AG08395 (cell line): ENCODE results near the gene PAIP2.
A peak's percentile ranks its signal among the peaks of the same experiment; 100 is the strongest.
"Not testable (repeated sequence)": the region's sequence is repeated elsewhere in the genome, so short reads cannot be mapped to it uniquely, and the experiment has no call there.

Experiments used
- DNase-seq: peaks from one replicate; pipeline ENCODE4 v3.0.0; 2012; ENCODE audit warnings: mixed read lengths, low spot score

The PAIP2 gene

DNA sequence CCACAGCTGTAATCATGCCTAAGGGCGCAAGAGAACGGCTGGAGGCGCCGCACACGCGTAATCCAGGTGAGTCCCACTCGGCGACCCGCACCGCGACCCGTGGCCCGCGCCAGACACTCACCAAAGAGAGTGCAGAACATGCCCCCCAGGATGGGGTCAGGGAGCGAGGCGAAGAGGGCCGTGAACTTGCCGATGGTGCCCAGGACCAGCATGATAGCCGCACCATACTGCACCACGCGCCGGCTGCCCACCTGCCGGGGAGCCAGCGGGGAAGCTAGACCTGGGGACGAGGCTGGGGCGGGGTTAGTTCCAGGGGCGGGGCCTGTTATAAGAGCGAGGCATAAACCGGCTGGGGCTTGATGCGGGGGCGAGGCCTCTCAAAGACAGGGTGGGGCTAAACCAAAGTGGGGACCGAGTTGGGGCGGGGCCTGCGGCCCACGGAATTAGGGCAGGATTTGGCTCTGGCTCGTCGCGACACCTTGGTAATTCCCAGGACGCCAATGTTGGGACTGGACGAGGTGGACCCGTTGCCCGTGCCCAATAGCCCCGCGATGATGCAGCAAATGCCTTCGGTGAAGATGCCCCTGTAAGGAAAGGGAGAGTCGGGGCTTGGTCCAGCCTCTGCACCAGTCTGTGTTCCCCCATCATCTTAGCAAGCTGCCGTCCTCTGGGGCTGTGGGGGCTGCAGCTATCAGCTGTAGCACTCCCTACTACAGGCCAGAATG lies 36.6 kb downstream of the PAIP2 start:
- DNase-seq: no peak

GRCh38 chr5:139378941-139379361 lies 37.3 kb downstream of the PAIP2 start:
- DNase-seq: no peak

DNA sequence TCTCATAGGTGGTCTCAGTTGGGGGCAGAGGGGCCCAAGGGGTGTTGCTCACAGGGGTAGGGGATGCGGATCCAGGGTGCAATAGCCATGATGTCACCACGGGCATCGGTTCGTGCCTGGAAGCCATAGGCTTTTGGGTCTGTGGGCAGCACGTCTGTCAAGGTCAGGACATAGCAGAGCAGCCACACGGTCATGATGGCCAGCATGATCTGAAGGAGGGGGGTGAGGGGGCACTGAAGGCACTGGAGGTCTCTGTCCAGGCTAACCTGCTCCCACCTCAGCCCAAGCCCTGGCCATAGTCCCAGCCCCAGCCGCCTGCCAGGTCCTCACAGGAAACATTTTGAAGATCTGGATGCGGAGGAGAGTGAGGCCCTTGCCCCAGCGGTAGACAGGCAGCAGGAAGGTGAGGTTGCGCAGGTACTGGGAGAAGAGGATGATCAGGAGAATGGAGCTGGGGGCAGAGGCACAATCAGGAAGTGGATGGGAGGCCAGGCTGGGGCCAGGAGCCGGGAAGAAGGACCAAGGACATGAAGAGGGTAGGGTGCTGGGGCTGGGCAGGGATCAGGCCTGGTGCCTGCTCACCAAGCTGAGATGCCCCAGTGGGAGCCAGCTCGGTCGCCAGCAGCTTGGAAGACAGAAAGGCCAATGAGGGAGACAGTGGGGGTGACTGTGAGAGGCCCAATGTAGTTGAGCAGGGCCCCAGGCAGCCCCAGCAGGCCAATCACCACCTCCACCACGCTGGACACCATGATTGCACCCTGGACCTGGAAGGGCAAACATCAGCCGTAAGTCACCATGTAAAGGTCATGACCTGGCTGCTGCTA lies 38.2 kb downstream of the PAIP2 start:
- peak; percentile 0 for DNase-seq

DNA sequence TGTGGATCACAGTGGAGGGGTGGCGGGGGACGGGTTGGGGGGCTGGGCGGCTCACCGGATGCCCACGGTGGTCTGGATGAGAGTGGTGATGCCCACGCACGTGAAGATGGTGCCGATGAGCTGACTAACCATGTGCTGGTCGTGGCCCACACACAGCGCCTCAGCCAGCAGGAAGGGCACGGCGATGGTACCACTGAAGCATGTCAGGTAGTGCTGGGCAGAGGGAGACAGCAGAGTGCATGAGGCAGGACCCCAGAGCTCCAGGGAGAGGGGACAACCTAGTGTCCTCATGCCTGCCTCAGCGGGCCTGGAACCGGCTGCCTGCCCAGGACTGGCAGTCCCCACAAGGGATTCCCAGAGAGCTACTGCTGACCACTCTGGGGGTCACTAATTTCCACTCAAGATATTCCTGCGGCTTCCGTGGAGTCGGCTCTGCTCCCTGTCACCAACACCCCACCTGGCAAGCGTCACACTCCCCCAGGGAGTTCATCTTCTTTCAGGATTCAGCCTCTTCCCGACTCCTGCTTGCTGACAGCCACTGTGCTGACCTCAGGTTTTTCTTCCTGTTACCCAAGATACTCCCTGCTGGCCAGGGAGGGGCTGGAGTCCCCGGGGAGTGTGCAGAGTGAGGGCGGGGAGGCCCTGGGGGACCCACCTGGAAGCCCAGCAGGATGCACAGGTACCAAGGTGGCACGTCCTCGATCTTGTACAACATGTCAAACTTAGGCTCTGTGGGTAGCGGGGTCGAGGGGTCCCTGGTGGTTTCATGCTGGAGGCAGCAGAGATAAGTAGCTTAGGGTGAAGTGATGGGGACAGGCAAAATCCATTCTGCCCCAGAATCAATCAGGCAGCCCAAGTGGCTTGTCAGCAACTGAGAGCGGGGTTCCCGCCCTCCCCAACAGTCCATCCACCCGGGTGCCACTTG lies 40.4 kb downstream of the PAIP2 start:
- no peak for DNase-seq

GRCh38 chr5:139382807-139383206 lies 41.2 kb downstream of the PAIP2 start:
- DNase-seq: no peak

GRCh38 chr5:139383275-139383992 lies 41.8 kb downstream of the PAIP2 start, which contains the start of gene SLC23A1:
Gene SLC23A1 (minus strand): TSS chr5:139383297. CDS start chr5:139383253, 44 bp downstream.
- DNase-seq: no peak

- DNase-seq: no peak
Measured at GRCh38 chr5:139383993-139384590, 42.4 kb downstream of the PAIP2 start.

GRCh38 chr5:139384591-139385051 lies 43.0 kb downstream of the PAIP2 start:
- DNase-seq: no peak

- DNase-seq: peak; percentile 61
Measured at GRCh38 chr5:139385061-139386049, 43.7 kb downstream of the PAIP2 start.

DNA sequence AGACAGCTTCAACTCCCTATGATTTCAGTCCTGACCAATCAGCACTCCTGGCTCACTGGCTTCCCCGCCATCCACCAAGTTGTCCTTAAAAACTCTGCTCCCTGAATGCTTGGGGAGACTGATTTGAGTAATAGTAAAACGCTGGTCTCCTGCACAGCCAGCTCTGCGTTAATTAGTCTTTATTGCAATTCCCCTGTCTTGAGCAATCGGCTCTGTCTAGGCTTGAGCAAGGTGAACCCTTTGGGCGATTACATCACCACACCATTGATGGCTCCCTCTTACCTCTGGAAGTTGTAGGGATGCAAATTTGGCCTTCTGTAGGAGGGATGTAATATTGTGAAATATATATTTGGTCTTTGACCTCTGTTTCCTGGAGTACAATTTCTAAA lies 44.4 kb downstream of the PAIP2 start:
- no peak for DNase-seq

GRCh38 chr5:139386956-139387355 lies 45.3 kb downstream of the PAIP2 start:
- not testable (repeated sequence) for DNase-seq

GRCh38 chr5:139387611-139388197 lies 46.0 kb downstream of the PAIP2 start:
- no peak for DNase-seq

DNA sequence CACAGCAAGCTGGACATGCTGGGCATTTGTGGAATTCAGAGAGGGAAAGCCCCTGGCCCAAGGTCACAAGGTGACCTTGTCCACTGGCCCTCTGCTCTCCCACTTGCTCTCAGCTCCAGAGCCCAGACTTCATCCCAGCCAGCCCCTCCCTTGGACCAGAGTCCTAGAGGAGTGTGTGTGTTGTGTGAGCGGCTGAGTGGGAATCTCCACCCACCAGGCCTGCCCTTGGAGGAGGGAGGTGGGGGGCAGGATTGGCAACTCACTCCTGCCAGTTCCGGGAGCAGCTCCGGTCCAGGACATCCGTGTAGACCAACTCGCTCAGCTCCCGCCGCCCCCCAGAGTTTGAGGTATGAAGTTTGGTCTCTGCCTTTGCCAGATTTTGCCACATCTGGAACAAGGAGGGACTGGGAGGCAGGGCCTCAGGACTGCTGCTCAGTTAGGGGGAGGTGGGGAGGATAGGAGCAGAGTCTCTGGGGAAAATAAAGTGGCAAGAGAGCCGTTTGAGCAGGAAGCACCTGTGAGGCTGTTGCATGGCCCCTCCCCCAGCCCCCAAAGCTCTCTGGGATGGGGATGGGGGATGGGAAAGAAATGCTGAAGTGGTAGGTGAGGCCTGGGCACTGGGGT lies 46.7 kb downstream of the PAIP2 start:
- DNase-seq: peak; percentile 58

GRCh38 chr5:139389701-139390638 lies 48.3 kb downstream of the PAIP2 start, which contains the start of gene MZB1:
Gene MZB1 (minus strand): TSS chr5:139389913. CDS start chr5:139389856, 57 bp downstream.
- DNase-seq: no peak

DNA sequence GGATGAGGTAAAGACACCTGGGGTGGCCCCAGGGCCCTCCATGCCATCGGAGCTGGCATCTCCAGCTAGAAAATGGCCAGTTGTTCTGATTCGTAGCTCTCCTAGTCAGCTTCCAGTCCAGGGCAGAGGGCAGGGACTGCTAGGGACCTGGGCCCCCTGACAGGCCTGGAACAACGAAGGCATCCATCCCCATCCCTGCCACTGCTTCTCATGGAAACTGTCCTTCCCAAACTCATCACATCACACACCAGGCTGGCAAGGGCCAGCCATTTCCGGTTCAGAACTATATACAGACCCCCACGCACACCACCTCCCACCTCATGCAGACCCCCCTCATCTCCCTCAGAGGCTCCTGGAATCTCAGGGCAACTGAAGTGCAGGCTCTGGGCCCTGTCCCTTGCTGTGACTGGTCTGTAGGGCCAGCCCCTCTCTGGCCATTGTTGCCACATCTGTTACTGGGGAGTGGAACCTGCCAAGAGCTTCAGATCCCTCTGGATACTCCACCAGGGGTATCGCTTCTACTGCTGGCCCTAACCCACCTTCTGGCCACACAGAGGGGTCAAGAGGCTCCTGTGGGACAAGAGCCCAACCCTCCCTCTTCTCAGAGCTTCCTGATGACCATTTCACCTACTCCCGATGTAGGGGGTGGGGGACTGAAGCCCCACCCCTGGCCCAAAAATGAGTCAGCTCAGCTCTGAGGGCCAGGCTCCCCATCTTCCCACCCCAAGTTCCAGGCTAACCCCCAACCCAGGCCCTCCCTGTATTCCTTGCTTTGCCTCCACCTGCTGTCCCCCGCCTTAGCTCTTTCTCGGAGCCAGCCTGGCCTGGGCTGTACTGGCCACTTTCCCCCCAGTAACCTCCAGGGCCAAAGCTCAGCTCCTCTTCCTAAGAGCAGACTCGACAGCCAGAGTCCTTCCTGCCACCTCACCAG lies 49.2 kb downstream of the PAIP2 start:
- DNase-seq: no peak

DNA sequence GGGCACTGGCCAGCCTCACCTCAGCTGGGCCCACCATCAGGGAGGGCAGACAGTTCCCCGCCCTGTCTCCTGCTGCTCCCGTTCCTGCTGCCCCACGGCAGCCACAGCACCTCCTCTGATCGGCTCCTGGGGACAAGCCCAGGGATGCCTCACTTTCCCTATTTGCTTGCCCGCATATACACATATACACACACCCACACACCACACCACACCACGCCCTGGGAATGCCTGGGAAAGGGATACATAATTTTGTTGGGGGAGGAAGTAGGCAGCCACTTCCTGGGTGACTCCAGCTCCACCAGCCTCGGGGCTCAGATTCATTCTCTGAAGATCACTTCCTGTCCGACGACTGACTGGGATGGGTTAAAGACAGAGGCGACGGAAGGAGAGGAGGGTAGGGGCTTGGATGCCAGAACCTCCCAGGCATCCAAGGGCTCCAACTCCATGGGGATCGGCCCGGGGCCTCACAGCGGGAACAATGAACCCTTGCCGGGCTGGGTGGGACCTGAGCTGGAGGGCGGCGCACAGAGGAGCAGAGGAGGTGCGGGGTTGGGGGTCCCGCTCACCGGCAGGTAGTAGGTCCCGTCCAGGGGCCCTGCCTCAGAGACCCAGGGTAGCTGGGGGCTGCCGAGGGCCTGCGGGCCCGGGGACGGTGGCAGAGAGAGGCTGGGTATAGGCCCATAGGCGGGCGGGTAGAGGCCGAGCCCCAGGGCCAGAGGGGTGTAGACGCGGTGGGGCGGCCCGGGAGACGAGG lies 50.1 kb downstream of the PAIP2 start:
- no peak for DNase-seq
